ENCODE data around the gene FBXO48.

Gene FBXO48

DNA sequence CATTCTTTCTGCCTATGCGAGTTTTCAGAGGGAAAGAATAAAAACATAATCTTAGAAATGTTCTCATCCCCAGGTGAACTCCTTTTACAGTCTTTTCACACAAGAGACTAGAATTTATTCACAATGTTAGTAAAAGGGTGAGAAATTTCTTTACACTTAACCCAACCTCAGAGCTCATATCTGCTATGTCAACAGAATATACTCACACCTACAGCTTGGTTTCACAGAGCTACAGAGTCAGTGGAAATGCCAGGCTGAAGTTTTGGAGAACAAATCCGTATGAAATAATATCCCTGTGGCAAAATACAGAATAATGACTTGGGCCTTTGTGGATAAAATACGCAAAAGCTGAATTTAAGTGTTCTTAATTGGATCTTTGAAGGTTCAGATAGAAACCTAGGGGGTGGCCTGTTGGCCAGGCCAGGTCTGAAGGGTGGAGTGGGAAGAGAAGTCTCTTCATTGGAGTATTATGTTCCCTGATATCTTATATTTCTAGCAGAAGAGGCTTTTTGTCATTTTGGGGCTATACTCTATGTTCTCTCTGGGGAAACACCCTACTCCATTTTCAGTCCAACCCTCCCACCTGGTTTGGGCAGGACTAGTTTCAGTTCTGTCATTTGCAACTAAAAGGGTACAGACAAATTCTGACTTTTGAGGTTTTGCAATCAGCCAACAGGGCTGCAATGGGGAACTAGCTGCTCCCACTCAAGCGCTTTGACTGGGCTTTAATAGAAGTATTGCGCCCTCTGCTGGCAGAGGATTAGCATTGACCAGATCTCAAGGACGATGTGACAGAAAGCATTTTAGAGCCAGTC, 25.7 kb downstream of the FBXO48 start:
- no peak overlapping the region for H3K4me3 ChIP-seq (ENCODE audit: low read depth in 1 of 2, low read length in 1 of 2)
- no peaks in the 10 kb centered on the region for H3K9me3 ChIP-seq
- peaks cover 15 to 17% of the 10 kb centered on the region in 2 experiments for H3K4me1 ChIP-seq (ENCODE audit: control insufficient read depth in 1 of 2, insufficient read depth in 1 of 2, low read depth in 1 of 2, low read length in 1 of 2)
- H3K36me3 ChIP-seq: no peaks in the 10 kb centered on the region
- H3K27me3 ChIP-seq: no peaks in the 10 kb centered on the region
- peak overlapping the region; percentile 70 for H3K27ac ChIP-seq
- TF ChIP-seq CTCF (IDR thresholded peaks at IDR 0.05): peak; percentile 95

GRCh38 chr2:68438455-68439303, 28.4 kb downstream of the FBXO48 start:
- peaks cover 15 to 26% of the 10 kb centered on the region in 2 experiments for H3K4me1 ChIP-seq (ENCODE audit: control insufficient read depth in 1 of 2, insufficient read depth in 1 of 2, low read depth in 1 of 2, low read length in 1 of 2)
- H3K4me3 ChIP-seq (ENCODE audit: low read depth in 1 of 2, low read length in 1 of 2): no peak overlapping the region
- H3K9me3 ChIP-seq: no peaks in the 10 kb centered on the region
- no peaks in the 10 kb centered on the region for H3K36me3 ChIP-seq
- no peak overlapping the region for H3K27ac ChIP-seq
- no peaks in the 10 kb centered on the region for H3K27me3 ChIP-seq
- no peak for TF ChIP-seq CTCF (IDR thresholded peaks at IDR 0.05)

GRCh38 chr2:68436270-68436669, 30.8 kb downstream of the FBXO48 start:
- TF ChIP-seq CTCF (IDR thresholded peaks at IDR 0.05): no peak
- H3K27me3 ChIP-seq: no peaks in the 10 kb centered on the region
- H3K27ac ChIP-seq: no peak overlapping the region
- no peaks in the 10 kb centered on the region for H3K9me3 ChIP-seq
- no peak overlapping the region for H3K4me3 ChIP-seq (ENCODE audit: low read depth in 1 of 2, low read length in 1 of 2)
- no peaks in the 10 kb centered on the region for H3K36me3 ChIP-seq
- peaks cover 10 to 20% of the 10 kb centered on the region in 2 experiments for H3K4me1 ChIP-seq (ENCODE audit: control insufficient read depth in 1 of 2, insufficient read depth in 1 of 2, low read depth in 1 of 2, low read length in 1 of 2)

DNA sequence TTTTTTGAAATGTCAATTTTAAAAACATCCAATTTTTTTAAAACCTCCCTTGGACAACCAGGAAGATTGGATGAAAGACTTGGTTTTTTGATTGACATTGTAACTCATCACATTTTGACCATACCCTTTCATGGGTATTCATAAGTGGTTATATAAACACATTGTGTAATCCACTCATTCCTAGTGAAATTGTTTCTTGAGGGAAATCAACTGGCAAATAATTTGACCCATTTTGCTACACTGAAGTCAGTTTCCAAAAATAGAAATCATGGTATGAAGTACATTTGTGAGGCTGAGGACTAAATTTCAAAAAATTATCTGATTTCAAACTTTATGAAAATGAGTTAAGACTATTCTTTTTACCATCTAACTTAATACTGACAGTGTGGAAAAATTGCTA, 31.5 kb downstream of the FBXO48 start:
- Histone ChIP-seq H3K9me3 (no peaks in the 10 kb centered on the region), H3K4me1 (ENCODE audit: control insufficient read depth in 1 of 2, insufficient read depth in 1 of 2, low read depth in 1 of 2, low read length in 1 of 2) (peaks cover 7 to 17% of the 10 kb centered on the region in 2 experiments), H3K27me3 (no peaks in the 10 kb centered on the region), H3K4me3 (ENCODE audit: low read depth in 1 of 2, low read length in 1 of 2) (no peak overlapping the region), H3K27ac (no peak overlapping the region), H3K36me3 (no peaks in the 10 kb centered on the region)
- no peak for TF ChIP-seq CTCF (IDR thresholded peaks at IDR 0.05)

- Histone ChIP-seq H3K4me1 (ENCODE audit: control insufficient read depth in 1 of 2, insufficient read depth in 1 of 2, low read depth in 1 of 2, low read length in 1 of 2) (peaks cover 7 to 17% of the 10 kb centered on the region in 2 experiments), H3K27me3 (no peaks in the 10 kb centered on the region), H3K9me3 (no peaks in the 10 kb centered on the region), H3K36me3 (no peaks in the 10 kb centered on the region), H3K4me3 (ENCODE audit: low read depth in 1 of 2, low read length in 1 of 2) (no peak overlapping the region), H3K27ac (peak overlapping the region; percentile 47)
- no peak for TF ChIP-seq CTCF (IDR thresholded peaks at IDR 0.05)
These were observed 32.1 kb downstream of the FBXO48 start for GRCh38 chr2:68434981-68435380.
